NCI-H510A treated with DMSO at 0.1 percent for 48 hours (cell line): Measurements from ENCODE around the gene ZC3H18.

Experiments
- DNase-seq: peaks from one replicate; lab custom pipeline; 2025; lab: John Stamatoyannopoulos, UW

The ZC3H18 gene

GRCh38 chr16:88569985-88570690 lies at the start of gene ZC3H18:
Gene ZC3H18, plus strand, starts transcription at chr16:88570403. Its CDS starts 6,721 bp downstream, at chr16:88577124.
- peak; percentile 80 for DNase-seq

GRCh38 chr16:88521674-88522073 lies 48.5 kb upstream of the ZC3H18 start:
- no peak for DNase-seq

- DNase-seq: no peak
These were observed 47.8 kb upstream of the ZC3H18 start for GRCh38 chr16:88522276-88522949.

GRCh38 chr16:88523309-88524161 lies 46.7 kb upstream of the ZC3H18 start:
- DNase-seq: no peak

GRCh38 chr16:88524274-88524972 lies 45.8 kb upstream of the ZC3H18 start:
- no peak for DNase-seq

GRCh38 chr16:88524973-88525662 lies 45.1 kb upstream of the ZC3H18 start:
- DNase-seq: no peak

- no peak for DNase-seq
These were observed 44.6 kb upstream of the ZC3H18 start for GRCh38 chr16:88525663-88525990.

GRCh38 chr16:88526008-88526905 lies 43.9 kb upstream of the ZC3H18 start:
- no peak for DNase-seq

- no peak for DNase-seq
These were observed 43.4 kb upstream of the ZC3H18 start for GRCh38 chr16:88526906-88527185.

- no peak for DNase-seq
These were observed 42.8 kb upstream of the ZC3H18 start for GRCh38 chr16:88527186-88527936.

- no peak for DNase-seq
These were observed 42.1 kb upstream of the ZC3H18 start for GRCh38 chr16:88527937-88528743.

- DNase-seq: no peak
These were observed 41.3 kb upstream of the ZC3H18 start for GRCh38 chr16:88528902-88529318.

GRCh38 chr16:88529596-88529995 lies 40.6 kb upstream of the ZC3H18 start:
- DNase-seq: no peak

- DNase-seq: no peak
These were observed 39.9 kb upstream of the ZC3H18 start for GRCh38 chr16:88530051-88530857.

GRCh38 chr16:88530858-88531203 lies 39.4 kb upstream of the ZC3H18 start:
- DNase-seq: no peak

GRCh38 chr16:88531346-88531745 lies 38.9 kb upstream of the ZC3H18 start:
- no peak for DNase-seq

GRCh38 chr16:88531931-88532433 lies 38.2 kb upstream of the ZC3H18 start:
- DNase-seq: no peak
